GM12878 (cell line): ENCODE measurements around the gene DNAH8. TPM values are rescaled to one million over a fixed set of nuclear protein-coding genes. Genes with fewer than 3 reads are reported as not detected.

Experiments
- CHD4 ChIP-seq: fragments of 200-600 bp; sonication (generic); IDR thresholded peaks from 2 replicates; pipeline ENCODE4 v1.6.1; 2016; ENCODE audit warnings: mild to moderate bottlenecking
- CREB1 ChIP-seq: IDR thresholded peaks from 2 replicates; pipeline ENCODE4 v1.6.1; 2012; ENCODE audit warnings: low read depth, mild to moderate bottlenecking, inconsistent platforms
- IKZF1 ChIP-seq: fragments of 450-650 bp; conservative IDR thresholded peaks from 2 replicates; pipeline ENCODE4 v1.6.1; 2017; ENCODE audit warnings: antibody characterized with exemption, mild to moderate bottlenecking
- JUND ChIP-seq: IDR thresholded peaks from 2 replicates; pipeline ENCODE4 v1.6.1; 2012; ENCODE audit warnings: low read depth, mild to moderate bottlenecking, low read length, improper control_type of control experiment, moderate library complexity
- MYB ChIP-seq: fragments of 150-350 bp; IDR thresholded peaks from 2 replicates; pipeline ENCODE4 v1.6.1; 2014; ENCODE audit warnings: mild to moderate bottlenecking, low read depth, low read length, borderline replicate concordance
- NBN ChIP-seq: fragments of 450-650 bp; IDR thresholded peaks from 2 replicates; pipeline ENCODE4 v1.6.1; 2016
- SIX5 ChIP-seq: IDR thresholded peaks from 2 replicates; pipeline ENCODE4 v1.6.1; 2011; ENCODE audit warnings: mild to moderate bottlenecking, low read depth, low read length, moderate library complexity; ENCODE audit not compliant: severe bottlenecking
- STAT1 ChIP-seq: fragments of 450-650 bp; conservative IDR thresholded peaks from 2 replicates; pipeline ENCODE4 v1.6.1; 2014; ENCODE audit warnings: antibody characterized with exemption, mild to moderate bottlenecking
- TCF3 ChIP-seq: IDR thresholded peaks from 2 replicates; pipeline ENCODE4 v1.6.1; 2012; ENCODE audit warnings: low read depth, mild to moderate bottlenecking, low read length, borderline replicate concordance; ENCODE audit not compliant: insufficient read depth
- TCF7 ChIP-seq: IDR thresholded peaks from 2 replicates; pipeline ENCODE4 v1.6.1; 2014; ENCODE audit warnings: antibody characterized with exemption, borderline replicate concordance
- ZNF384 ChIP-seq: IDR thresholded peaks from 2 replicates; pipeline ENCODE4 v1.6.1; 2012; ENCODE audit warnings: low read depth, mild to moderate bottlenecking, low read length, improper control_type of control experiment, borderline replicate concordance
- polyA plus RNA-seq, 11 experiments: library from polyadenylated mRNA; depleted of rRNA in 4 of 11; unstranded in 6 of 11; stranded (reverse) in 5 of 11; fragments of >200 nt; fragmentation: Nextera tagmentation in 4 of 11; fragmentation: Illumina TruSeq in 1 of 11; extraction: Ambion mirVana in 4 of 11; extraction: Trizol in 1 of 11; gene quantifications; 1 replicate in 1 of 11; 2 replicates in 10 of 11; pipeline versions ENCODE4 v1.2.1 to v1.2.3, GENCODE V29; 2011 to 2016; ENCODE audit warnings: inconsistent platforms in 2 of 11, missing spikeins in 2 of 11, low read depth in 1 of 11
- total RNA-seq, 4 experiments: library from RNA; depleted of rRNA in 3 of 4; stranded (reverse); fragments of >200 nt in 3 of 4; fragmentation: Illumina TruSeq in 1 of 4; extraction: Trizol in 1 of 4; gene quantifications; 2 replicates each; pipeline versions ENCODE4 v1.2.1 to v1.2.3, GENCODE V29; 2013 to 2021
- TF ChIP-seq, protein P1 (sequence below): IDR thresholded peaks from 2 replicates; pipeline ENCODE4 v1.6.1; 2012; ENCODE audit warnings: mild to moderate bottlenecking, low read depth, low read length
- TF ChIP-seq, protein P2 (sequence below): fragments of 450-650 bp; IDR thresholded peaks from 2 replicates; pipeline ENCODE4 v1.6.1; 2018; ENCODE audit warnings: mild to moderate bottlenecking, low read depth, moderate library complexity; ENCODE audit not compliant: partially characterized antibody
- TF ChIP-seq, protein P3 (sequence below): IDR thresholded peaks from 2 replicates; pipeline ENCODE4 v1.6.1; 2012; ENCODE audit warnings: improper control_type of control experiment, low read depth, low read length; ENCODE audit not compliant: insufficient replicate concordance
- TF ChIP-seq, protein P4 (sequence below): fragments of 450-650 bp; IDR thresholded peaks from 2 replicates; pipeline ENCODE4 v1.6.1; 2014; ENCODE audit warnings: mild to moderate bottlenecking

Gene DNAH8
- total and polyA plus RNA-seq, 10 of the 15 experiments (the other 5 are each of a cell fraction or from before 2014, with no cell fraction given): 0.02 to 0.34 (median 0.10) TPM; not detected in 3

DNA sequence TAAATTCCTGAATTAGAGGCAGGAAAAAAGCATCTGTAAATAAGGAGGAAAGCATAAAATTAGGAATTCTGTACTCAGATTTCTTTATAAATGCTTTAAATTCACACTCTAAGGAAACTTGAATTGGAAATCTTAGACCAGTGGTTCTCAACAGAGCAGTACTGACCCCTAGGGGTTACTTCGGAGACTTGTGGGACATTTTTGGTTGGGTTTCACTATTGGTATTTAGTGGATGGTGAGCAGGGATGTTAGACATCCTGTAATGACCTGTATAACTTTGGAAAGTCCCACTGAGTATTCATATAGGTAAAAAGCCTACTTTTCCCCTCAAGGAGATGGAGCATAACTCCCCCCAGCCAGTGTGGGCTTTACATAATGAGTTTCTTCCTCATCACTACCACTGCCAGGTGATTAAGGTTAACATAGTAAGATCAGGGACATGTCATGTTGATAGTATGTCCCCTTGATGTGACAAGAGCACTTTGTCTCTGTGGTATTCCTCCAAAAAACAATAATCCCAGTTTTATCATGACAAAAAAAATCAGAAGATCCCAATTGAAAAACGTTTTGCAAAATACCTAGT lies 43.1 kb upstream of the DNAH8 start (continued):
- TF ChIP-seq, protein P1, sequence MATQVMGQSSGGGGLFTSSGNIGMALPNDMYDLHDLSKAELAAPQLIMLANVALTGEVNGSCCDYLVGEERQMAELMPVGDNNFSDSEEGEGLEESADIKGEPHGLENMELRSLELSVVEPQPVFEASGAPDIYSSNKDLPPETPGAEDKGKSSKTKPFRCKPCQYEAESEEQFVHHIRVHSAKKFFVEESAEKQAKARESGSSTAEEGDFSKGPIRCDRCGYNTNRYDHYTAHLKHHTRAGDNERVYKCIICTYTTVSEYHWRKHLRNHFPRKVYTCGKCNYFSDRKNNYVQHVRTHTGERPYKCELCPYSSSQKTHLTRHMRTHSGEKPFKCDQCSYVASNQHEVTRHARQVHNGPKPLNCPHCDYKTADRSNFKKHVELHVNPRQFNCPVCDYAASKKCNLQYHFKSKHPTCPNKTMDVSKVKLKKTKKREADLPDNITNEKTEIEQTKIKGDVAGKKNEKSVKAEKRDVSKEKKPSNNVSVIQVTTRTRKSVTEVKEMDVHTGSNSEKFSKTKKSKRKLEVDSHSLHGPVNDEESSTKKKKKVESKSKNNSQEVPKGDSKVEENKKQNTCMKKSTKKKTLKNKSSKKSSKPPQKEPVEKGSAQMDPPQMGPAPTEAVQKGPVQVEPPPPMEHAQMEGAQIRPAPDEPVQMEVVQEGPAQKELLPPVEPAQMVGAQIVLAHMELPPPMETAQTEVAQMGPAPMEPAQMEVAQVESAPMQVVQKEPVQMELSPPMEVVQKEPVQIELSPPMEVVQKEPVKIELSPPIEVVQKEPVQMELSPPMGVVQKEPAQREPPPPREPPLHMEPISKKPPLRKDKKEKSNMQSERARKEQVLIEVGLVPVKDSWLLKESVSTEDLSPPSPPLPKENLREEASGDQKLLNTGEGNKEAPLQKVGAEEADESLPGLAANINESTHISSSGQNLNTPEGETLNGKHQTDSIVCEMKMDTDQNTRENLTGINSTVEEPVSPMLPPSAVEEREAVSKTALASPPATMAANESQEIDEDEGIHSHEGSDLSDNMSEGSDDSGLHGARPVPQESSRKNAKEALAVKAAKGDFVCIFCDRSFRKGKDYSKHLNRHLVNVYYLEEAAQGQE: no peak
- TF ChIP-seq IKZF1 (peak; percentile 35), CREB1 (peak; percentile 22; the same call in 1 of the 2 replicates), CHD4 (no peak), TCF3 (no peak), TCF7 (no peak), SIX5 (peak; percentile 10), MYB (no peak), ZNF384 (no peak), NBN (no peak), JUND (no peak), STAT1 (no peak)
- TF ChIP-seq, protein P2, sequence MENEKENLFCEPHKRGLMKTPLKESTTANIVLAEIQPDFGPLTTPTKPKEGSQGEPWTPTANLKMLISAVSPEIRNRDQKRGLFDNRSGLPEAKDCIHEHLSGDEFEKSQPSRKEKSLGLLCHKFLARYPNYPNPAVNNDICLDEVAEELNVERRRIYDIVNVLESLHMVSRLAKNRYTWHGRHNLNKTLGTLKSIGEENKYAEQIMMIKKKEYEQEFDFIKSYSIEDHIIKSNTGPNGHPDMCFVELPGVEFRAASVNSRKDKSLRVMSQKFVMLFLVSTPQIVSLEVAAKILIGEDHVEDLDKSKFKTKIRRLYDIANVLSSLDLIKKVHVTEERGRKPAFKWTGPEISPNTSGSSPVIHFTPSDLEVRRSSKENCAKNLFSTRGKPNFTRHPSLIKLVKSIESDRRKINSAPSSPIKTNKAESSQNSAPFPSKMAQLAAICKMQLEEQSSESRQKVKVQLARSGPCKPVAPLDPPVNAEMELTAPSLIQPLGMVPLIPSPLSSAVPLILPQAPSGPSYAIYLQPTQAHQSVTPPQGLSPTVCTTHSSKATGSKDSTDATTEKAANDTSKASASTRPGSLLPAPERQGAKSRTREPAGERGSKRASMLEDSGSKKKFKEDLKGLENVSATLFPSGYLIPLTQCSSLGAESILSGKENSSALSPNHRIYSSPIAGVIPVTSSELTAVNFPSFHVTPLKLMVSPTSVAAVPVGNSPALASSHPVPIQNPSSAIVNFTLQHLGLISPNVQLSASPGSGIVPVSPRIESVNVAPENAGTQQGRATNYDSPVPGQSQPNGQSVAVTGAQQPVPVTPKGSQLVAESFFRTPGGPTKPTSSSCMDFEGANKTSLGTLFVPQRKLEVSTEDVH: no peak
- TF ChIP-seq, protein P3, sequence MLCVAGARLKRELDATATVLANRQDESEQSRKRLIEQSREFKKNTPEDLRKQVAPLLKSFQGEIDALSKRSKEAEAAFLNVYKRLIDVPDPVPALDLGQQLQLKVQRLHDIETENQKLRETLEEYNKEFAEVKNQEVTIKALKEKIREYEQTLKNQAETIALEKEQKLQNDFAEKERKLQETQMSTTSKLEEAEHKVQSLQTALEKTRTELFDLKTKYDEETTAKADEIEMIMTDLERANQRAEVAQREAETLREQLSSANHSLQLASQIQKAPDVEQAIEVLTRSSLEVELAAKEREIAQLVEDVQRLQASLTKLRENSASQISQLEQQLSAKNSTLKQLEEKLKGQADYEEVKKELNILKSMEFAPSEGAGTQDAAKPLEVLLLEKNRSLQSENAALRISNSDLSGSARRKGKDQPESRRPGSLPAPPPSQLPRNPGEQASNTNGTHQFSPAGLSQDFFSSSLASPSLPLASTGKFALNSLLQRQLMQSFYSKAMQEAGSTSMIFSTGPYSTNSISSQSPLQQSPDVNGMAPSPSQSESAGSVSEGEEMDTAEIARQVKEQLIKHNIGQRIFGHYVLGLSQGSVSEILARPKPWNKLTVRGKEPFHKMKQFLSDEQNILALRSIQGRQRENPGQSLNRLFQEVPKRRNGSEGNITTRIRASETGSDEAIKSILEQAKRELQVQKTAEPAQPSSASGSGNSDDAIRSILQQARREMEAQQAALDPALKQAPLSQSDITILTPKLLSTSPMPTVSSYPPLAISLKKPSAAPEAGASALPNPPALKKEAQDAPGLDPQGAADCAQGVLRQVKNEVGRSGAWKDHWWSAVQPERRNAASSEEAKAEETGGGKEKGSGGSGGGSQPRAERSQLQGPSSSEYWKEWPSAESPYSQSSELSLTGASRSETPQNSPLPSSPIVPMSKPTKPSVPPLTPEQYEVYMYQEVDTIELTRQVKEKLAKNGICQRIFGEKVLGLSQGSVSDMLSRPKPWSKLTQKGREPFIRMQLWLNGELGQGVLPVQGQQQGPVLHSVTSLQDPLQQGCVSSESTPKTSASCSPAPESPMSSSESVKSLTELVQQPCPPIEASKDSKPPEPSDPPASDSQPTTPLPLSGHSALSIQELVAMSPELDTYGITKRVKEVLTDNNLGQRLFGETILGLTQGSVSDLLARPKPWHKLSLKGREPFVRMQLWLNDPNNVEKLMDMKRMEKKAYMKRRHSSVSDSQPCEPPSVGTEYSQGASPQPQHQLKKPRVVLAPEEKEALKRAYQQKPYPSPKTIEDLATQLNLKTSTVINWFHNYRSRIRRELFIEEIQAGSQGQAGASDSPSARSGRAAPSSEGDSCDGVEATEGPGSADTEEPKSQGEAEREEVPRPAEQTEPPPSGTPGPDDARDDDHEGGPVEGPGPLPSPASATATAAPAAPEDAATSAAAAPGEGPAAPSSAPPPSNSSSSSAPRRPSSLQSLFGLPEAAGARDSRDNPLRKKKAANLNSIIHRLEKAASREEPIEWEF: no peak
- TF ChIP-seq, protein P4, sequence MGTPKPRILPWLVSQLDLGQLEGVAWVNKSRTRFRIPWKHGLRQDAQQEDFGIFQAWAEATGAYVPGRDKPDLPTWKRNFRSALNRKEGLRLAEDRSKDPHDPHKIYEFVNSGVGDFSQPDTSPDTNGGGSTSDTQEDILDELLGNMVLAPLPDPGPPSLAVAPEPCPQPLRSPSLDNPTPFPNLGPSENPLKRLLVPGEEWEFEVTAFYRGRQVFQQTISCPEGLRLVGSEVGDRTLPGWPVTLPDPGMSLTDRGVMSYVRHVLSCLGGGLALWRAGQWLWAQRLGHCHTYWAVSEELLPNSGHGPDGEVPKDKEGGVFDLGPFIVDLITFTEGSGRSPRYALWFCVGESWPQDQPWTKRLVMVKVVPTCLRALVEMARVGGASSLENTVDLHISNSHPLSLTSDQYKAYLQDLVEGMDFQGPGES: no peak
